HL-60 (cell line): ENCODE data around the gene CELF2.

Experiments used
- CTCF ChIP-seq: IDR thresholded peaks from one replicate; pipeline ENCODE4 v1.5.1; 2011; ENCODE audit warnings: low read length, control low read depth, inconsistent platforms; ENCODE audit not compliant: insufficient read depth
- GABPA ChIP-seq: IDR thresholded peaks from 2 replicates; pipeline ENCODE4 v1.6.1; 2012; ENCODE audit warnings: low read depth
- POLR2AphosphoS5 ChIP-seq: IDR thresholded peaks from 2 replicates; pipeline ENCODE4 v1.6.1; 2012; ENCODE audit warnings: low read depth
- SPI1 ChIP-seq: IDR thresholded peaks from 2 replicates; pipeline ENCODE4 v1.6.1; 2012; ENCODE audit warnings: low read depth, mild to moderate bottlenecking, borderline replicate concordance

GRCh38 chr10:11381023-11381422 is 363.4 kb downstream of the CELF2 start:
- TF ChIP-seq CTCF (no peak), GABPA (no peak), POLR2AphosphoS5 (no peak), SPI1 (no peak)
